ENCODE measurements around the gene BCCIP.
A peak's percentile ranks its signal among the peaks of the same experiment; 100 is the strongest.

The BCCIP gene
- total RNA-seq: 46.9 to 141 reads per million in 2 experiments

GRCh38 chr10:125822878-125823662 lies at the start of gene BCCIP, which contains the start of gene UROS:
Gene BCCIP, plus strand, starts transcription at chr10:125823546. Its CDS starts 12 bp downstream, at chr10:125823558.
Gene UROS, minus strand, starts transcription at chr10:125823258. Its CDS starts 6,759 bp downstream, at chr10:125816499.
- DNase-seq (ENCODE audit: low read depth): peak; percentile 85

- no peak for DNase-seq (ENCODE audit: low read depth)
Observed at GRCh38 chr10:125773687-125774543, 49.4 kb upstream of the BCCIP start.

- no peak for DNase-seq (ENCODE audit: low read depth)
Observed at GRCh38 chr10:125774581-125775191, 48.7 kb upstream of the BCCIP start.

- no peak for DNase-seq (ENCODE audit: low read depth)
Observed at GRCh38 chr10:125775491-125776106, 47.7 kb upstream of the BCCIP start, which contains the start of gene MMP21. Gene MMP21, minus strand, starts transcription at chr10:125775821. Its CDS starts 0 bp downstream, at chr10:125775821.

GRCh38 chr10:125777806-125778205 lies 45.5 kb upstream of the BCCIP start:
- DNase-seq (ENCODE audit: low read depth): no peak

GRCh38 chr10:125778556-125778955 lies 44.8 kb upstream of the BCCIP start:
- DNase-seq (ENCODE audit: low read depth): no peak

GRCh38 chr10:125779403-125780327 lies 43.7 kb upstream of the BCCIP start:
- no peak for DNase-seq (ENCODE audit: low read depth)

- no peak for DNase-seq (ENCODE audit: low read depth)
Observed at GRCh38 chr10:125781374-125781773, 42.0 kb upstream of the BCCIP start.

GRCh38 chr10:125782054-125782453 lies 41.3 kb upstream of the BCCIP start:
- no peak for DNase-seq (ENCODE audit: low read depth)

- DNase-seq (ENCODE audit: low read depth): no peak
Observed at GRCh38 chr10:125782616-125783015, 40.7 kb upstream of the BCCIP start.

GRCh38 chr10:125783408-125783807 lies 39.9 kb upstream of the BCCIP start:
- DNase-seq (ENCODE audit: low read depth): no peak

- DNase-seq (ENCODE audit: low read depth): no peak
Observed at GRCh38 chr10:125783957-125784356, 39.4 kb upstream of the BCCIP start.

GRCh38 chr10:125785791-125786190 lies 37.6 kb upstream of the BCCIP start:
- DNase-seq (ENCODE audit: low read depth): no peak

- DNase-seq (ENCODE audit: low read depth): no peak
Observed at GRCh38 chr10:125788156-125789034, 35.0 kb upstream of the BCCIP start.

GRCh38 chr10:125792342-125793300 lies 30.7 kb upstream of the BCCIP start:
- DNase-seq (ENCODE audit: low read depth): no peak

- DNase-seq (ENCODE audit: low read depth): no peak
Observed at GRCh38 chr10:125795128-125795527, 28.2 kb upstream of the BCCIP start.

- no peak for DNase-seq (ENCODE audit: low read depth)
Observed at GRCh38 chr10:125795637-125796190, 27.6 kb upstream of the BCCIP start.

- DNase-seq (ENCODE audit: low read depth): no peak
Observed at GRCh38 chr10:125797424-125797823, 25.9 kb upstream of the BCCIP start.
